ENCODE results near the gene ALPP.
"Not testable (repeated sequence)": the region's sequence is repeated elsewhere in the genome, so short reads cannot be mapped to it uniquely, and the experiment has no call there.

Gene ALPP

GRCh38 chr2:232406556-232407310 lies 28.2 kb downstream of the ALPP start, which contains the start of gene ALPG:
ALPG (plus strand) TSS chr2:232406844; CDS start chr2:232406895, 51 bp downstream.
- DNase-seq (ENCODE audit: low spot score): no peak

- DNase-seq (ENCODE audit: low spot score): not testable (repeated sequence)
Observed at GRCh38 chr2:232407428-232408150, 29.0 kb downstream of the ALPP start.

- DNase-seq (ENCODE audit: low spot score): not testable (repeated sequence)
Observed at GRCh38 chr2:232408269-232408668, 29.7 kb downstream of the ALPP start.

GRCh38 chr2:232409617-232410016 lies 31.1 kb downstream of the ALPP start:
- DNase-seq (ENCODE audit: low spot score): not testable (repeated sequence)

- DNase-seq (ENCODE audit: low spot score): no peak
Observed at GRCh38 chr2:232410238-232410900, 31.8 kb downstream of the ALPP start.

GRCh38 chr2:232411901-232412629 lies 33.5 kb downstream of the ALPP start:
- no peak for DNase-seq (ENCODE audit: low spot score)

- DNase-seq (ENCODE audit: low spot score): no peak
Observed at GRCh38 chr2:232412986-232413385, 34.4 kb downstream of the ALPP start.

- DNase-seq (ENCODE audit: low spot score): no peak
Observed at GRCh38 chr2:232415138-232415690, 36.7 kb downstream of the ALPP start.

- no peak for DNase-seq (ENCODE audit: low spot score)
Observed at GRCh38 chr2:232415736-232416520, 37.4 kb downstream of the ALPP start.

- no peak for DNase-seq (ENCODE audit: low spot score)
Observed at GRCh38 chr2:232416521-232417470, 38.2 kb downstream of the ALPP start.

GRCh38 chr2:232417489-232417888 lies 38.9 kb downstream of the ALPP start:
- DNase-seq (ENCODE audit: low spot score): no peak

GRCh38 chr2:232418056-232418455 lies 39.5 kb downstream of the ALPP start:
- DNase-seq (ENCODE audit: low spot score): no peak

GRCh38 chr2:232418466-232419244 lies 40.1 kb downstream of the ALPP start:
- DNase-seq (ENCODE audit: low spot score): no peak

- DNase-seq (ENCODE audit: low spot score): no peak
Observed at GRCh38 chr2:232419245-232420072, 40.9 kb downstream of the ALPP start.

GRCh38 chr2:232420073-232420454 lies 41.5 kb downstream of the ALPP start:
- DNase-seq (ENCODE audit: low spot score): no peak

- no peak for DNase-seq (ENCODE audit: low spot score)
Observed at GRCh38 chr2:232420463-232421188, 42.1 kb downstream of the ALPP start.

GRCh38 chr2:232421189-232421785 lies 42.7 kb downstream of the ALPP start:
- no peak for DNase-seq (ENCODE audit: low spot score)

All from hepatic stellate cell (primary cell).